GM12878 (cell line): ENCODE data around the gene FABP2. TPM values are rescaled to one million over a fixed set of nuclear protein-coding genes. Genes with fewer than 3 reads are reported as not detected.

ENCODE experiments used
- BCL11A ChIP-seq: IDR thresholded peaks from 2 replicates; pipeline ENCODE4 v1.6.1; 2011; ENCODE audit warnings: low read depth, low read length
- BHLHE40 ChIP-seq, 2 experiments: fragments of 450-650 bp in 1 of 2; IDR thresholded peaks; 2 replicates each; pipeline ENCODE4 v1.6.1; 2011 to 2017; ENCODE audit warnings: low read depth in 2 of 2, borderline replicate concordance in 1 of 2, improper control_type of control experiment in 1 of 2, low read length in 1 of 2, mild to moderate bottlenecking in 1 of 2
- EP300 ChIP-seq, 2 experiments: fragments of 150-350 bp in 1 of 2; IDR thresholded peaks; 2 replicates each; pipeline ENCODE4 v1.6.1; 2011 to 2012; ENCODE audit warnings: low read depth in 2 of 2, low read length in 2 of 2, borderline replicate concordance in 1 of 2, improper control_type of control experiment in 1 of 2, inconsistent platforms in 1 of 2; ENCODE audit not compliant: control insufficient read depth in 1 of 2
- ETV6 ChIP-seq, 2 experiments: fragments of 450-650 bp in 1 of 2; IDR thresholded peaks in 1 of 2; conservative IDR thresholded peaks in 1 of 2; 2 replicates each; pipeline ENCODE4 v1.6.1; 2014; ENCODE audit warnings: antibody characterized with exemption in 1 of 2, borderline replicate concordance in 1 of 2, low read depth in 1 of 2, mild to moderate bottlenecking in 1 of 2, moderate library complexity in 1 of 2
- GABPA ChIP-seq: IDR thresholded peaks from 2 replicates; pipeline ENCODE4 v1.6.1; 2014; ENCODE audit warnings: antibody characterized with exemption, low read depth, mild to moderate bottlenecking, inconsistent platforms
- HDGF ChIP-seq: fragments of 450-650 bp; IDR thresholded peaks from 2 replicates; pipeline ENCODE4 v1.6.1; 2016; ENCODE audit warnings: antibody characterized with exemption
- IKZF1 ChIP-seq: fragments of 450-650 bp; conservative IDR thresholded peaks from 2 replicates; pipeline ENCODE4 v1.6.1; 2017; ENCODE audit warnings: antibody characterized with exemption, mild to moderate bottlenecking
- JUNB ChIP-seq: IDR thresholded peaks from 2 replicates; pipeline ENCODE4 v1.6.1; 2016; ENCODE audit warnings: antibody characterized with exemption, mild to moderate bottlenecking
- MEF2B ChIP-seq: fragments of 450-650 bp; IDR thresholded peaks from 2 replicates; pipeline ENCODE4 v1.6.1; 2018; ENCODE audit warnings: mild to moderate bottlenecking, moderate library complexity; ENCODE audit not compliant: partially characterized antibody, poor library complexity, severe bottlenecking
- MTA2 ChIP-seq: fragments of 450-650 bp; IDR thresholded peaks from 2 replicates; pipeline ENCODE4 v1.6.1; 2016; ENCODE audit warnings: low read depth, mild to moderate bottlenecking, moderate library complexity
- MXI1 ChIP-seq: fragments of 150-350 bp; IDR thresholded peaks from 2 replicates; pipeline ENCODE4 v1.6.1; 2011; ENCODE audit warnings: low read depth, mild to moderate bottlenecking, inconsistent platforms, low read length, improper control_type of control experiment
- MYC ChIP-seq: IDR thresholded peaks from 2 replicates; pipeline ENCODE4 v1.6.1; 2011; ENCODE audit warnings: mild to moderate bottlenecking, low read length, moderate library complexity, inconsistent platforms; ENCODE audit not compliant: insufficient read depth, insufficient replicate concordance, insufficient read length, severe bottlenecking
- NBN ChIP-seq: fragments of 450-650 bp; IDR thresholded peaks from 2 replicates; pipeline ENCODE4 v1.6.1; 2016
- NFYA ChIP-seq: IDR thresholded peaks from 2 replicates; pipeline ENCODE4 v1.6.1; 2011; ENCODE audit warnings: low read depth, mild to moderate bottlenecking, low read length, improper control_type of control experiment, borderline replicate concordance
- PBX3 ChIP-seq: IDR thresholded peaks from 2 replicates; pipeline ENCODE4 v1.6.1; 2011; ENCODE audit warnings: mild to moderate bottlenecking, low read depth, low read length, moderate library complexity; ENCODE audit not compliant: insufficient replicate concordance
- POLR2AphosphoS5 ChIP-seq: IDR thresholded peaks from 2 replicates; pipeline ENCODE4 v1.6.1; 2011; ENCODE audit warnings: mild to moderate bottlenecking, low read length, inconsistent platforms
- SREBF1 ChIP-seq: IDR thresholded peaks from 2 replicates; pipeline ENCODE4 v1.6.1; 2012; ENCODE audit warnings: mild to moderate bottlenecking, low read length
- SRF ChIP-seq, 2 experiments: IDR thresholded peaks; 2 replicates each; pipeline ENCODE4 v1.6.1; 2011; ENCODE audit warnings: low read depth in 2 of 2, low read length in 2 of 2, mild to moderate bottlenecking in 1 of 2, moderate library complexity in 1 of 2
- SUZ12 ChIP-seq: fragments of 200-600 bp; sonication (generic); IDR thresholded peaks from one replicate; pipeline ENCODE4 v1.6.1; 2018; ENCODE audit warnings: antibody characterized with exemption, mild to moderate bottlenecking; ENCODE audit not compliant: unreplicated experiment
- TBL1XR1 ChIP-seq: IDR thresholded peaks from 2 replicates; pipeline ENCODE4 v1.6.1; 2012; ENCODE audit warnings: low read depth, low read length, improper control_type of control experiment
- USF1 ChIP-seq: IDR thresholded peaks from 2 replicates; pipeline ENCODE4 v1.6.1; 2011; ENCODE audit warnings: borderline replicate concordance, low read depth, mild to moderate bottlenecking, moderate library complexity, mixed read lengths, low read length; ENCODE audit not compliant: insufficient read depth; ENCODE audit errors: extremely low read length
- ZNF687 ChIP-seq: fragments of 450-650 bp; IDR thresholded peaks from 2 replicates; pipeline ENCODE4 v1.6.1; 2017; ENCODE audit warnings: mild to moderate bottlenecking, moderate library complexity
- ZSCAN29 ChIP-seq: fragments of 450-650 bp; IDR thresholded peaks from 2 replicates; pipeline ENCODE4 v1.6.1; 2017; ENCODE audit warnings: mild to moderate bottlenecking, moderate library complexity
- polyA plus RNA-seq, 11 experiments: library from polyadenylated mRNA; depleted of rRNA in 4 of 11; unstranded in 6 of 11; stranded (reverse) in 5 of 11; fragments of >200 nt; fragmentation: Nextera tagmentation in 4 of 11; fragmentation: Illumina TruSeq in 1 of 11; extraction: Ambion mirVana in 4 of 11; extraction: Trizol in 1 of 11; gene quantifications; 1 replicate in 1 of 11; 2 replicates in 10 of 11; pipeline versions ENCODE4 v1.2.1 to v1.2.3, GENCODE V29; 2011 to 2016; ENCODE audit warnings: inconsistent platforms in 2 of 11, missing spikeins in 2 of 11, low read depth in 1 of 11
- total RNA-seq, 4 experiments: library from RNA; depleted of rRNA in 3 of 4; stranded (reverse); fragments of >200 nt in 3 of 4; fragmentation: Illumina TruSeq in 1 of 4; extraction: Trizol in 1 of 4; gene quantifications; 2 replicates each; pipeline versions ENCODE4 v1.2.1 to v1.2.3, GENCODE V29; 2013 to 2021

FABP2 gene
- total and polyA plus RNA-seq, 10 of the 15 experiments (the other 5 are each of a cell fraction or from before 2014, with no cell fraction given): not detected

GRCh38 chr4:119300101-119300978 is 21.6 kb downstream of the FABP2 start (continued):
- TF ChIP-seq ETV6 (conservative IDR thresholded peaks at IDR 0.05 in 1 of 2, IDR thresholded peaks at IDR 0.05 in 1 of 2; ENCODE audit: borderline replicate concordance in 1 of 2, low read depth in 1 of 2): peak in 1 of 2 experiments; percentile 88; a peak in 2 of 4 replicates
- TF ChIP-seq NFYA: no peak
- no peak for TF ChIP-seq BCL11A
- peak; percentile 77; the same call in 1 of the 2 replicates for TF ChIP-seq NBN
- TF ChIP-seq JUNB: no peak
- peak; percentile 66; the same call in 1 of the 2 replicates for TF ChIP-seq MXI1
- peak; percentile 97 for TF ChIP-seq ZNF687
- no peak for TF ChIP-seq SUZ12
- 0 out of 4 replicates have a peak, but pooled peaks of 1 of the 2 experiments have one; percentile 25 for TF ChIP-seq EP300 (IDR thresholded peaks at IDR 0.05; ENCODE audit: borderline replicate concordance in 1 of 2, control insufficient read depth in 1 of 2, low read depth in 2 of 2, low read length in 2 of 2)
- no peak for TF ChIP-seq PBX3
- TF ChIP-seq GABPA: peak; percentile 94
- TF ChIP-seq USF1: no peak
- no peak for TF ChIP-seq SREBF1
- TF ChIP-seq SRF (IDR thresholded peaks at IDR 0.05; ENCODE audit: low read depth in 2 of 2, low read length in 2 of 2): peak in 1 of 2 experiments; percentile 62; a peak in 1 of 4 replicates
- TF ChIP-seq ZSCAN29: no peak
- 0 out of 2 replicates have a peak, but pooled peaks have one; percentile 7 for TF ChIP-seq MTA2
- TF ChIP-seq BHLHE40 (IDR thresholded peaks at IDR 0.05; ENCODE audit: borderline replicate concordance in 1 of 2, low read depth in 2 of 2, low read length in 1 of 2): no peak; a peak in 1 of 4 replicates
- peak; percentile 95 for TF ChIP-seq IKZF1
- TF ChIP-seq MEF2B: no peak
- no peak for TF ChIP-seq TBL1XR1
- TF ChIP-seq MYC: no peak
- no peak for TF ChIP-seq HDGF
- TF ChIP-seq POLR2AphosphoS5: peak; percentile 94
